HG03521 (cell line): ENCODE data around the gene OTOG.

Experiments used
- ATAC-seq: cut with Tn5 transposase; IDR thresholded peaks from one replicate; pipeline ENCODE4 v1.9.1; 2021; ENCODE audit warnings: mild to moderate bottlenecking, moderate library complexity; ENCODE audit not compliant: unreplicated experiment

Gene OTOG

DNA sequence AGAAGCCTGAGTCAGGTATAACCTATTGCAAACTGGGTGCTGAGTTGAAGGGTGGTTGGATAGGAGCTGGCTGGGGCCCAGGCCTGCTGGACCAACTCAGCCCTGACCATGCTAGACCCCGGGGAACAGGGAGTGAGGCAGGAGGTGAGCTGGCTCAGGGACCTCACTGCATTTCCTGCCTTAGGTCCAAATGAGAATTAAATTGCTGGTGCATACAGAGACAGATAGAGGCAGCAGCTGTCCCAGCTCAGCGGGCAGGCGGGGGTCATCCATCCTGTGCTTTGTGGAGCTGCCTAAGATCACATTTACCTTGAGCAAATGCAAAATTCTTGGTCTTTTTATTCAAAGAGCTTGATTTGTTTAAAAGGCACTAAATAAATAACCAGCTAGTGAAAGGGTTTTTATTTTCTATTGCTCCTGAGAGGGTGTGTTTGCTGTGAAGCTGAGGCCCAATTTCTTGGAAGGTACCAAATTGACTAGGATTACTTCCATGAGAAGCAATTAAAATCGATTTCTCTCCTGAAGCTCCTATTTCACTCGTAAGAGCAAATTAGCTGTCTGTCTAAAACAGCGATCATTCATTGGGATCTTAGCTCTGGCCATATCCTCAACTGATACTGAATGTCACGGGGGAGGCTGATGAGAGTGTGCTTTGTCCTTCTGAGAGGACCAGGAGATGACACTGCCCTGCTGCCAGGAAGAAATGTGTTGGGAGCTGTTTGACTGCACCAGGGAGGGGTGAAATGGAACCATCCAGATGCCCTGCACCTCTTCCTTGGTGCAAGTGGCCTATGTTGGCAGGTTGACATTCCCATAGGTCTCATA lies 27.8 kb upstream of the OTOG start:
- no peak for ATAC-seq

DNA sequence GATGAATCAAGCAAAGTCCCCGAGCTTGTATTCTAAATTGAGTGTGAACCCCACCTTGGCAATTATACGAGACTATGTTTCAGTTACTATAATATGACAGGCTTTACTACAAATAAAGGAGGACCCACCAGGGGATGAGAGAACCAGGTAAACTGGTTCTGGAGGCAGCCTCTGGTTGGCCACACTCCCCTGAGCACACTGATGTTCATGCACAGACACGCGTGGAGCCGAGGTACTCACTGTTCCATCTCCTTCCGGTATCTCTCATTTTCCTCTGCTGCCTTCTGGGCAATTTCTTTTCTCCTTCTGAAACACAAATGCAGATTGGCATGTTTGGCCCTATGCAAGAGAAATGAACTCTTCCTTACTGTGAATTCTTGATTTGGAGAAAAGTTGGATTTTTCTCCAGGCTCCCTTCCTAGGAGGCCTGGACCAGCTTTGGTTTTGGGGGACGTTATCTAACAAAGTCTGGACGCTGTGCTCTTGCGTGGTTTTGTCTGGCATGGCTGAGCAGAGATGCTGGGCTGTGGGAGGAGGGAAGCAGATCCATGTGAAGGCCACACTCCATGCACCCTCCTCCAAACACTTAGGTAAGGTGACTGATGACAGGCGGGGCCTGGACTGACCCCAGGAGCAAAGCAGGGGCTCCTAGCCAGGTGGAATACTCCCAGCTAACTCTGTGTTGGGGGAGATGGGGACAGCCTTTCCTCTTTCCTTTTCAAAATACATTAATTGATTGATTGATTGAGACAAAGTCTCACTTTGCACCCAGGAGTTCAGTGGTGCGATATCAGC lies 25.8 kb upstream of the OTOG start:
- ATAC-seq, result no peak

DNA sequence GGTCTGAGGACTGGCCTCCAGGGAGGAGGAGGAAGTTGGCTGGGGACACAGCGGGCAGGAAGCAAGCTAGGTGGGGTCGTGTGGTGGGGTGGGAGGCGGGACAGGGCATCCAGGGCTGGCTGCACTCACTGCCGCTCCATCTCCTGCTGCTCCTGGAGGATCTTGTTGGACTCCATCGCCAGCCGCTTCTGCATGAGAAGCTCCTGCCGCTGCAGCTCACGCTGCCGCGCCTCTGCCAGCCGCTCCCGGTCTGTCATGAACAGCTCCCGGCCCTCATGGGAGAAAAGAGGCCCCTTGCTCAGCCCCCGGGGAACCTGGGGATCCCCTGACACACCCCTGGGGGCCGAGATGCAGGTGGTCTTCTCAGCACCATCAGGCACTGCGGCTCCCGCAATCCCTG lies 24.4 kb upstream of the OTOG start:
- no peak for ATAC-seq

DNA sequence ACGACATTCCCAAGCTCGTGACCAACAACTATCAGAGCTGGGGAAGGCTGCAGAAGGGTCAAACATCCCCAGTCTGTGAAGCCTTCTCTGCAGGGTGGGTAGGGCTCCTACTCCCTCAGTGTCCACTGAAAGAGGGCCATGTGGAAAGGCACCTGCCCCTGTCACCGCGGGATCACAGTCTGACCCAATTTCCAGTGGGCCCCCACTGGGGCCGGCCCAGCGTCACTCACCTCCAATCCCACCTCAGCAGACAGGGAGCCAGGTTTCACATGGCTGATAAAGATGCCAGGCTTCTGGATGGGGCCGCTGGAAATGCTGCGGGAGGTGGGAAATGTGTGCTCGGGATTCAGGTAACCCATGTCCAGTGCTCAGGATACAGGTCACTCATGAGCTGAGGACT lies 22.8 kb upstream of the OTOG start:
- no peak for ATAC-seq

DNA sequence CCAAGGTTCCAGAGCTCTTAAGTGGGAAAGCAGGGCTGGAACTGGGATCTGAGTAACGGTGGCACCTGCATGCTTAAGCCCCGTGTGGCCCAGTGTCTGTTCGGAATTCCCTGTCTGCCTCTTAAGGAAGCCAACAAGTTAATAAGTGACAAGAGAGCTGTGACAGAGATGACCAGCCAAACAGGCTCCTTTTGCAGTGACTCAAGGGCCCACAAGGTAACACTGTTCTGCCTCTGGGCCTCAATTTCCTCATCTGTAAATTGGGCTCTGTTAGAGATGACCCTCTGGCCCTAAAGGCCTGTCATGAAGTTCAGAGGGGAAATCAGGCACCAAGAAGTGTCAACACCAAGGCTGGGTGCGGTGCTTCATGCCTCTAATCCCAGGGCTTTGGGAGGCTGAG lies 21.5 kb upstream of the OTOG start:
- ATAC-seq, result no peak

DNA sequence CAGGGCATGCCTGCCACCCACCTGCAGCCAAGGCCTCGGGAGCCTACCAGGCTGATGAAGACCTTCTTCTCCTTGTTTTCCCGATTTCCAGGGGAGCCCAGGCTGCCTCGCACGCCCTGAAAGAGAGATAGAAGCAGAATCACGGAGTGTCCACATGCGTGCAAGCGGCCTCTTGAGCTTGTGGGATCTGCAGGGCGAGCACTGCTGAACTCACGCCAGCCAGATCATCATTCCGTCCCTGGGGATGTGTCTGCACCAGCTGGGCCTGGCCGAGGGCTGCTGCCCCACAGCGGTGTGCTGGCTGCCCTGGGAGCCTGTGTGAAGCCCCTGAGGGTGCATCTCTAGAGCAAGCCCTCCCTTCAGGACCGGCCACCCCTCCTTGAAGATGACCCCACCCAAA lies 20.7 kb upstream of the OTOG start:
- ATAC-seq, result no peak

DNA sequence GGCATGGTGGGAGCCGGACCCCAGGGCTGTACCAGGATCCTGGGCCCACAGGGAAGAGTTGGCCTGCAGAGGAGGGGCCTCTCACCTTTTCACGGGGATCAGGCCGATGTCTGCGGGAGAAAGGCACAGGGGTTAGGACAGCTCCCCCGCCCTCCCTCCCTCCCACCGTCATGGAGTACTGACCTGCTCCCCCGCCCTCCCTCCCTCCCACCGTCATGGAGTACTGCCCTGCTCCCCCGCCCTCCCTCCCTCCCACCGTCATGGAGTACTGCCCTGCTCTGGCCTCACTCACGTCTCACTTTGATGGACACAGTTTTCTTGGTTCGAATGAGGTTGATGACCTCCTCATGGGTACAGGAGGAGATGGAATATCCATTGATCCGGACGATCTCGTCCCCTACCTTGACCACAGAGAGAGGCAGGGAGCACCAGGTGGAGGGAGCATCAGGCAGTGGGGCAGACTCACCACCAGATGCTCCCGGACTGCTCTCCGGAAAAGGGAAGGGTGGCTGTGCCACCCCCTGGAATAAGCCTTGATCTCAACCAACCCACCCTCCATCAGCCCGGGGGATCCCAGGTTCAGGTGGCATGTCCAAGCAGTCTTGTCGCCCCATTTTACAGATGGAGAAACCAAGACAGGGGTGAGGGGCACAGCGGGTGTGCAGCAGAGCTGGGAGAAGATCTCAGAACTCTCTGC lies 20.0 kb upstream of the OTOG start:
- no peak for ATAC-seq

DNA sequence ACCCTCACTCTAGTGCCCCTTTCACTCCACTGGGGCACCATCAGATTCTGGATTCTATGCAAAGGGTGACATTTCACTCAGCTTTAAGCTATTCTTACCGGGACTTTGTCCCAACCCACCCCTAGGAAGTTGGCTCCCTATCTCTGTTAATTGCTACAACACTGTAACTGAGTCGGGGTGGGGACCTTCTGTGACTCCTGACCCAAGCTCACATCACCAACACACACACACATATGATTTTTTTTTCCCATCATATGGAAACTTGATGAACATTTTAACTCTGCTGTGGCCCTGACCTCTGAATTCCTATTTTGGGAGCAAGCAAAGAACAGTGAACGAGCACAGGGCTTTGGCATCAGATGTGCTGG lies 19.4 kb upstream of the OTOG start:
- ATAC-seq, result no peak

DNA sequence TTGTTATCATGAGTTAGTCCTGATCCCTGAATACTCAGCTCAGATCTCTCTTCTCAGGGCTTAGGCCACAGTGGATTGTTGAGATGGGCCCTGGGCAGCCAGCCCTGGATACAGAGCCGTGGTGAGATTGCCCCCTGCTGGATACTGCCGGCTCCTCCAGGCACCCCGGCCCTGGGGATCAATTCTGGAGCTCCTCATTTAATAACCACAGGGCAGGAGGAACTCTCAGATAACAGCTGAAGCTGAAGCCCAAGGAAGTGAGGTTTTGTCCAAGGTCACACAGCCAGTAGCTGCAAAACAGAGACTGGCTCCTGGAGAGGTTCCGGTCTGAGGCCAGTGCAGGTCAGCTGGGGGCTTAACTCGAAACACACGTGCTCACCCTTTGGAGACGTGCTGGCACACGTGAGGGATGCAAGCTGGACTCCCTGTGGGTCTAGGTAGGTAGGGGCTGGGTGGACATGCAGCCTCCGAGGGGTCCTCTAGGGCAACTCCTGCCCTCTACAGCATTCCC lies 18.8 kb upstream of the OTOG start:
- peak; percentile 79 for ATAC-seq

DNA sequence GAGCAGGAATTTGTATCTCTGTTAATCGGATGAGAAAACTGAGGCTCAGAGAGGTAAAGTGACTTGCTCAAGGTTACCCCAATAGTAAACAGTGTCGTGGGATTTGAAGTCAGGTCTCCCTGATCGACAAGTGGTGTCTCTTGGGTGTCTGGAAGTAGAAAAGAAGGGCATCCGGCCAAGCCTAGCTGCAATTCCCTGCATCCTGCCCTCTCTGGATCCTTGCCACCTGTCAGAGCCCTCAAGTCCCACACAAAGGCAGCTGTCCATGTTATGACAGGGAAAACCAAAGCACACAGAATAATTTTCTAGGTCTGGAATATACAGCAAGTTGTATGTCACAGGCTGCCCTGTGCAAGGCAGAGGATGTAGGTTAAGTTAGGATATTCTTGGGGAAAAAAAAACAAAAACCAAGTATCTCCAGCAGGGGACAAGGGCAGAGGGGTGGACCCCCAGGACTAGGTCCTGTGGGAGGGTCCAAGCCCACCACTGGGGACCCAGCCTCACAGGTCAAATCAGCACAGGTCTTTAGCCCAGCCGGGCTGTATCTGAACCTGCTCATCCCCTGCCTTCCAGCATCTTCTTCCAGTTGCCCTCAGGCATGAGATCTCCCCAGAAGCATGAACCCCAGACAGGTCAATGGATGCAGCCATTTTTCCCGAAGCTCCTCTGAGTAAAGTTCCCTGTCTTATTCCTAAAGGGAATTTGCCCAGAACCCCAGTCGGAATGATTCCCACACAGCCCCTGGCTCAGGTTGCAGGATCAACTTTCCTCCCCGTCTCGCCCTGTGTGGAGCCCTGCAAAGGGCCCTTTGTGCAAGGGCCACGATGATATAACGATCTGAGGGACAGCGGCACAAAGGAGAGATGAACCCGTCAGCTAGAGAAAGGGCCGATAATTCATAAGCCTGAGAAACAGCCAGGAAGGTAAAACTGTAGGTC lies 17.9 kb upstream of the OTOG start:
- no peak for ATAC-seq

DNA sequence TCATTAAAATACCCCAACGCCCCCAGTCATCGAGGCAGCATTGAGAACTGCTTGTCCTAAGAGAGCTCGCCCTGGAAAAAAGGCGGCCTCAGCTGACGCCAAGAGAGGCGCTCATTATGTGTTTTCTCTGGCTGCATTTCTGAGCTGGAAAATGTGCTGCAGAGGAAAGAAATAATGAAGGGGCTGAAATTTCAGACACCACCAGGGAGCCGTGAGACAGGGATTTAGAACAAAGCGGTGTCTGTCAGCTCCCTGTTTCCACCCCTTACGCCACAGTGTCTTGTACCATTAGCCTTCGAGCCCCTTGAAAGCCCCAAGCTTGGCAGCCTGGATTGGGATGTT lies 17.2 kb upstream of the OTOG start:
- ATAC-seq, result no peak

DNA sequence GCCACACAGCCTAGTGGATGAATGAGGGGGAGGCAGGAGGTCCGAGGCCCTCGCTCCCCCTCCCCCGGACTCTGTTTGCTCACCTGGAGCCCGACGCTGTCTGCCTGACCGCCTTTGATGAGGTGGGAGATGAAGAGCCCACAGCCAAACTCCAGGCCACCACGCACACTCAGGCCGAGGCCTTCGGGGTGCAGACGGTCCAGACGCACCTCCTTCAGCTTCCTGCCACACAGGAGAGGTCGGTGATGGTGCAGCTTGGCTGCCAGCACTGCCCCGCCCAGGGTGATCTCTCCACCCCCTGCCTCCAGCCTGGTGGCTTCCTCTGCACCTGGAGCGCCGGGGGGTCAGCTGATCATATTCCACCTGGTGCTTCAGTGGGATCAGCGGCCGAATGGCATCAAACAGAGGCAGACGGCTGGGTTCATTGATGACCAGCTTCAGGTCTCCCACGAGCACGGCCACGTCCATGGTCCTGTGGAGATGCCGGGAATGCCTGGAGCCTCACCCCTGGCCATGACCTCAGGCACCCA lies 15.9 kb upstream of the OTOG start:
- no peak for ATAC-seq

DNA sequence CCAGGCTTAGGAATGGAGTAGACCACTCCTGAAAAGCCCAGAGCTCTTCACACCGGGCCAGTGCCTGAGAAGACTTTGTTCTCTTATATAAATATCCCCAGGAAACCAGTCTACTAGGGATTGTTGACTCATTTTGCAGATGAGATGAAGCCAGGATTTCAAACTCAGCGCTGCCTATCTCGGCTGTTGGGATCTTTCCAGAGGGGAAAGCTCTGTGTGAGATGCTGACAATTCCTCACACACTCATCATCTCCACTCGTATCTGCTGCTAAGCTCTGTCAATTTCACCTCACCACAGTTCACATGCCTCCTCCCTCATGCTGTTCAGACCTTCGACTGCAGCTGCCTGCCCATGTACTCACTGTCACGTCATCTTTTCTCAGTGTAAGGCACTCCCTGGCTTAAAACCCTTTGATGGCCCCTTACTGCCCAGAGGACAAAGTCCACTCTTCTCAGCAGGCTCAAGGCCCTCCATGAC lies 15.4 kb upstream of the OTOG start:
- no peak for ATAC-seq

DNA sequence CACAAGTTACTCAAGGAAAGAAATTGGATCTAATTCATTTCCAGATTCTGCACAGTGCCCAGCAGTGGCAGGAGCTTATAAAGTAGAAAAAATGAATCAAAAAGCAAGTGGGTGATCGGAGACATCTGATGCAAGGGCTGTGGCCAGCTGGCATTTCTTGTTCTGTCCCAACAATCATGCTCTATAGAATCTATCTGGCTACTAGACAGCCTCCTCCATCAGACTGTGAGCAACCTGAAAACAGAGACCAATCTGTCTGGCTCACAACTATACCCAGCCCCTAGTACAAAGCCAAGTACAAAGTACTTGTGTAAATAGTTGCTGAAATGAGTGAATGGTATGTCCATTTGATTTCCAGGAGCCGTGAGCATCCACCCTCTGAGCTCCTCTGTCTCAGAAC lies 14.3 kb upstream of the OTOG start:
- ATAC-seq, result no peak

DNA sequence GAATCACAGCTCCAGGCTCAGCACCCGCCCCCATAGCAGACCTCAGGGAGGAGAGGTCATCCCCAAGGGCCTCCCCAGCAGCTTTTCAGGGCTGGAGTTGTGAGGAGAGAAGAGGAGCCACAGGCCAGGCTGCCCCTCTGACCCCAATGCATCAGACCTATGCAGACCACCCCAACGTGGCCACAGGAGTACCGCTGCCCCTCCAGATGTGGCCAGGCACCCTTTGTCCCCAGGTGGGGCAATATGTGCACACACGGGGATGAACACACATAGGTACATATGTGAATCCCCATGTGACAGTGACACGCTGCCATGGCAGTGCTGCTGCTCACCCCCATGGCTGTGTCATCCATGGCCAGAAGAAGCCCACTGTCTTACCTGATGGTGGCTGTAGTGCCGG lies 13.7 kb upstream of the OTOG start:
- ATAC-seq, result no peak

DNA sequence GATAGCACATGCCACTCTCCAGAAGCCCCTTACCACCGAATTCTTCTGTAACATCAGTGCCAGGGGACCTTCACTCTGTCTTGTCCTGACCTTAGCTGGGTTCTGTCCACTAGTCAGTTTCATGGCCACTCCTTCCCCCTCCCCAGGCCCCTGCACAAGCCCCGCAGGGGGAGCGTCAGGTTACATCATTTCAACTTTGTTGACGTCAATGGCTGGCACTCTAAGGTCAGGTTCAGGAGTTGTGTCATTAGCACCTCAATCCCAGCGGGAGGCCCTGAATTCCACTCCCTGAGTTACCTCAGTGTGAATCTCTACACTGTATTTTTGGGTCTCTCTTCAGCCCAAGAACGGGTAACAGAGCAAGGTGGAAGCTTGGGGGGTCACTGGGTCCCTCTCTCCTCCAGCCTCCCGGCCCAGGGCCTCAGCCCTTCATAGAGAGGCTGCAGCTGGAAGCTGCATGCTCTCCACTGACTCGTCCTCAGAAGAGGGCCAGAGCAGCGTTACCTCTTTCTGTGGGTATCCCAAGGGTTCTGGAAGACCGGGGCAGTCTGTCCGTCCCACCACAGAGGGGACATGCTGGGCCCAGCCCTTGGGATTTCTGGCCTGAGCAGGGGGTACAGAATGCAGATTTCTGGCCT lies 13.2 kb upstream of the OTOG start:
- no peak for ATAC-seq

DNA sequence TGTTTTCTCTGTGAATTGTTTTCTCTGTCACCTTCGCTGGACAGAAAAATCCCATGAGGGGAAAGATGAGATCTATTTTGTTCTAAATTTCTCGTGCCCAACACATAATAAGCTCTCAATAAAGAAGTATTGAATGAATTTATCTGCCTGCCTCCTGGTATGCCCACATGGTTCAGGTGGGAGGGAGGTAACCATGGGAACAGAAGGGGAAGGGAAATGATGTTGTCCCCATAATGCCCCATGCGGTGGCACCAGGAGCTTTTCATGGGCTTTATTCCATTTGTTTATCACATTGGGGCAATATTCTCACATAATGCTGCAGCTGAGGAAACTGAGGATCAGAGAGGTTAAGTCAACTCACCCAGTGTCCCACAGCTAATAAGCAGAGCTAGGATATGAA lies 11.6 kb upstream of the OTOG start:
- ATAC-seq, result no peak

DNA sequence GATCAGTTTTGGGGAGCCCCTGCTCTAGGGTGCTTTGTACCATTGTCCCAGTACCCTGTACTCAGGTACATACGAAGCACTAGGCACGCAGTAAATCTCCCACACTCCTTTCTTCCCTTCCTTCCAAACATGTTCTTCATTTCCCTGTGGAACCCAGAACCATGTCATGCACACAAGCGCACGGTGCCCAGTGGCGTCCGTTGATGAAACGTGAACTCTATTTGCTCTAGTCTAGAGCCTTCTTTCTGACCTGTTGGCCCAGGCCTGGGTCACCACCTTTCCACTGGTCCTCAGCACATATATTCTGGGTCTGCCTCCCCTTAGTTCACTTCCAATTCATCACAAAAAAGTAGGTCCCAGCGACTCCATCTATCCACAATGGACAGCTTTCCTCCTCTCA lies 9.8 kb upstream of the OTOG start:
- no peak for ATAC-seq

DNA sequence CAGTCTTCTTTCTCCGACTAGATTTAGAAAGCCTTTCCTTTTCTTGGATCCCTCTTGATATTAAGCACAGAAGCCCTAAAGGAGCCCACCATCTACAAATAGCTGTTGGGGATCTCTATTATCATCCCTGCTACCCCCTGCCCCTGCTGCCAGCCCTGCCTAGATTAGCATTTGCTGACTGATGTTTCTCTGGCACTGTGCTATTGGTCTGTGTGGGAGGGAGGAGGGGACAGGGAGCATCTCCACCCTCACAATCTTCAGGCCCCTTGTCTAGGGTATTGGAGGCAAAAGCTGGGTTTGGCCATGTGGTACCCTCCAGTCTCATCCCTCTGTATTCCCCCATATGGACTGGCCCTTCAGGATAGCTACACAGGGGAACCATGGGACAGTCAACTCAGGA lies 9.0 kb upstream of the OTOG start:
- no peak for ATAC-seq

DNA sequence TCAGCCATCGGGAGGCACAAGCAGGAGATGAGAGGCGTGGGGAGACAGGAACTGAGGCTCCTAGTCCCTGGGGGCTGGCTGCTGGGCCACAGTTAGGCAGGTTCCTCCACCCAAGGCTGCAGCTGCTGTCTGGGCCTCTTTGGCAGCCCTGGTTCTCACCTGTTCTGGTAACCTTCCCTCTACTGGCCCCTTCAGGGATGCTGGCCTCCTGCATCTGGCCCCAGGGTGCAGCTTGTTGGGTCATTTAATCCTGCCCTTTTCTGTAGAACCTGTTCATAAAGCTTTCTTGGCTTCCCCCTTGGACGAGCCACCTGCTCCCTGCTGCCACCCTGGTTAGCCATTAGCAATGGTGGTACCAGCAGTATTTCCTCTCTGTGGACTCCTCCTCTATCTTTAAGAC lies 8.3 kb upstream of the OTOG start:
- ATAC-seq, result no peak
